NB4 (cell line): ENCODE results near the gene WDR83.

ENCODE experiments used
- DNase-seq: peaks from one replicate; pipeline ENCODE4 v3.0.0; 2010; ENCODE audit warnings: low read depth
- H3K4me3 ChIP-seq: one replicate; pipeline ENCODE4 v1.5.1; 2011; ENCODE audit warnings: mild to moderate bottlenecking, low read depth, low read length, moderate library complexity
- CTCF ChIP-seq: IDR thresholded peaks from one replicate; pipeline ENCODE4 v1.5.1; 2012; ENCODE audit warnings: low read depth, low read length
- MAX ChIP-seq: IDR thresholded peaks from 2 replicates; pipeline ENCODE4 v1.6.1; 2011; ENCODE audit warnings: low read depth, low read length
- MYC ChIP-seq: IDR thresholded peaks from 2 replicates; pipeline ENCODE4 v1.6.1; 2011; ENCODE audit warnings: low read depth, low read length
- POLR2A ChIP-seq: IDR thresholded peaks from 2 replicates; pipeline ENCODE4 v1.6.1; 2011; ENCODE audit warnings: mild to moderate bottlenecking; ENCODE audit not compliant: insufficient read length; ENCODE audit errors: extremely low read depth

The WDR83 gene

GRCh38 chr19:12664406-12665280, 2.0 kb upstream of the WDR83 start:
- peak overlapping the region; percentile 98 for H3K4me3 ChIP-seq
- no peak for TF ChIP-seq POLR2A
- TF ChIP-seq MAX, result no peak
- no peak for TF ChIP-seq MYC
- no peak for TF ChIP-seq CTCF
- peak; percentile 67 for DNase-seq

- peak; percentile 94 for DNase-seq
Measured at GRCh38 chr19:12665281-12665573, 1.4 kb upstream of the WDR83 start.

GRCh38 chr19:12665671-12666264, 839 bp upstream of the WDR83 start:
- no peak for TF ChIP-seq MYC
- TF ChIP-seq MAX, result no peak
- TF ChIP-seq CTCF, result no peak
- no peak for TF ChIP-seq POLR2A
- DNase-seq, result peak; percentile 36
- H3K4me3 ChIP-seq, result peak overlapping the region; percentile 98

More at GRCh38 chr19:12665281-12665573, 1.4 kb upstream of the WDR83 start:
- TF ChIP-seq CTCF (no peak), MAX (peak; percentile 99), POLR2A (peak; percentile 41), MYC (peak; percentile 100)
- peak overlapping the region; percentile 98 for H3K4me3 ChIP-seq

GRCh38 chr19:12667731-12668302, 1.2 kb downstream of the WDR83 start:
- no peak for DNase-seq
- no peak for TF ChIP-seq CTCF
- no peak for TF ChIP-seq MYC
- TF ChIP-seq MAX, result no peak
- no peak for TF ChIP-seq POLR2A
- H3K4me3 ChIP-seq, result peak overlapping the region; percentile 68

- TF ChIP-seq MYC (no peak), MAX (no peak), CTCF (no peak), POLR2A (no peak)
- peak overlapping the region; percentile 68 for H3K4me3 ChIP-seq
- no peak for DNase-seq
Measured at GRCh38 chr19:12668346-12668745, 1.7 kb downstream of the WDR83 start.
